GM23338 (cell line): ENCODE measurements around the gene TBL1XR1. TPM values are rescaled to one million over a fixed set of nuclear protein-coding genes. Genes with fewer than 3 reads are reported as not detected.

Experiments used
- ATAC-seq: fragments of 200-7000 bp; cut with Tn5 transposase; 3 replicates; pipeline ENCODE4 v1.9.1; 2020
- DNase-seq: peaks from one replicate; pipeline ENCODE4 v3.0.0-alpha.2; 2015; ENCODE audit warnings: low spot score
- H2AFZ ChIP-seq: fragments of 200-600 bp; sonication (generic); 2 replicates; pipeline ENCODE4 v1.8.0; 2016; ENCODE audit warnings: antibody characterized with exemption, mild to moderate bottlenecking, moderate library complexity
- H3F3A ChIP-seq: fragments of 200-600 bp; sonication (generic); replicated peaks from 2 replicates; pipeline ENCODE4 v1.8.0; 2017; ENCODE audit warnings: antibody characterized with exemption, mixed run types, low read depth
- H3K27ac ChIP-seq: fragments of 200-600 bp; sonication (generic); 2 replicates; pipeline ENCODE4 v1.6.1; 2016; ENCODE audit warnings: low read depth
- H3K27me3 ChIP-seq: fragments of 200-600 bp; sonication (generic); 2 replicates; pipeline ENCODE4 v1.8.0; 2016; ENCODE audit warnings: mild to moderate bottlenecking, mixed run types, moderate library complexity; ENCODE audit not compliant: insufficient read depth
- H3K36me3 ChIP-seq: fragments of 200-600 bp; sonication (generic); 2 replicates; pipeline ENCODE4 v1.8.0; 2016; ENCODE audit warnings: mild to moderate bottlenecking; ENCODE audit not compliant: insufficient read depth
- H3K4me1 ChIP-seq: fragments of 200-600 bp; sonication (generic); 2 replicates; pipeline ENCODE4 v1.8.0; 2016; ENCODE audit warnings: mild to moderate bottlenecking, moderate library complexity; ENCODE audit not compliant: insufficient read depth
- H3K4me2 ChIP-seq: fragments of 200-600 bp; sonication (generic); 2 replicates; pipeline ENCODE4 v1.7.1; 2017; ENCODE audit warnings: mixed run types
- H3K4me3 ChIP-seq: fragments of 200-600 bp; sonication (generic); 2 replicates; pipeline ENCODE4 v1.6.1; 2016; ENCODE audit warnings: mixed run types
- H3K79me2 ChIP-seq: fragments of 200-600 bp; sonication (generic); replicated peaks from 2 replicates; pipeline ENCODE4 v1.8.0; 2017; ENCODE audit warnings: mild to moderate bottlenecking; ENCODE audit not compliant: insufficient read depth
- H3K9me2 ChIP-seq: fragments of 200-600 bp; sonication (generic); 2 replicates; pipeline ENCODE4 v1.8.0; 2017; ENCODE audit not compliant: insufficient read depth
- H4K20me1 ChIP-seq: fragments of 200-600 bp; sonication (generic); replicated peaks from 2 replicates; pipeline ENCODE4 v1.8.0; 2017; ENCODE audit warnings: mild to moderate bottlenecking; ENCODE audit not compliant: insufficient read depth
- H3K27ac Mint-ChIP-seq: 2 replicates; pipeline ENCODE4 v1.8.0; 2020; ENCODE audit warnings: inconsistent platforms, mild to moderate bottlenecking, moderate library complexity, mixed read lengths
- H3K27me3 Mint-ChIP-seq: 3 replicates; pipeline ENCODE4 v1.8.0; 2022; ENCODE audit warnings: low read depth, mild to moderate bottlenecking, moderate library complexity, mixed read lengths, inconsistent platforms; ENCODE audit not compliant: insufficient read depth, poor library complexity
- H3K36me3 Mint-ChIP-seq: 3 replicates; pipeline ENCODE4 v1.8.0; 2021; ENCODE audit warnings: low read depth, mild to moderate bottlenecking, inconsistent platforms, moderate library complexity, mixed read lengths
- H3K4me1 Mint-ChIP-seq: 3 replicates; pipeline ENCODE4 v1.8.0; 2020; ENCODE audit warnings: mild to moderate bottlenecking, inconsistent platforms, mixed read lengths
- H3K4me3 Mint-ChIP-seq: 3 replicates; pipeline ENCODE4 v1.8.0; 2021; ENCODE audit warnings: moderate library complexity, mild to moderate bottlenecking, inconsistent platforms, mixed read lengths
- H3K9me3 Mint-ChIP-seq: 3 replicates; pipeline ENCODE4 v1.8.0; 2020; ENCODE audit warnings: moderate library complexity, mild to moderate bottlenecking, inconsistent platforms, mixed read lengths
- CTCF ChIP-seq, 2 experiments: fragments of 200-600 bp in 1 of 2; sonication (generic) in 1 of 2; conservative IDR thresholded peaks; 2 replicates each; pipeline versions ENCODE4 v1.5.1 to v1.6.1; 2016 to 2017; ENCODE audit warnings: antibody characterized with exemption in 2 of 2, low read depth in 2 of 2, mild to moderate bottlenecking in 2 of 2, moderate library complexity in 1 of 2
- EZH2phosphoT487 ChIP-seq: fragments of 200-600 bp; sonication (generic); IDR thresholded peaks from one replicate; pipeline ENCODE4 v1.8.1; 2018; ENCODE audit warnings: antibody characterized with exemption; ENCODE audit not compliant: unreplicated experiment
- NANOG ChIP-seq: IDR thresholded peaks from 2 replicates; pipeline ENCODE4 v1.6.1; 2016; ENCODE audit warnings: antibody characterized with exemption, borderline replicate concordance
- POLR2AphosphoS5 ChIP-seq: IDR thresholded peaks from 2 replicates; pipeline ENCODE4 v1.6.1; 2016; ENCODE audit warnings: antibody characterized with exemption, low read depth
- STAT1 ChIP-seq: IDR thresholded peaks from one replicate; pipeline ENCODE4 v1.6.1; 2016; ENCODE audit warnings: antibody characterized with exemption; ENCODE audit not compliant: unreplicated experiment
- polyA plus RNA-seq: library from polyadenylated mRNA; unstranded; fragments of >200 nt; fragmentation: Nextera tagmentation; extraction: Ambion mirVana; gene quantifications from 2 replicates; pipeline ENCODE4 v1.2.1, GENCODE V29; 2016
- total RNA-seq: library from RNA; depleted of rRNA; stranded (reverse); fragments of >200 nt; shearing (Covaris generic); gene quantifications from 2 replicates; pipeline ENCODE4 v1.2.3, GENCODE V29; 2014
- TF ChIP-seq, protein P1 (sequence below): fragments of 250-450 bp; sonication (Bioruptor Pico); IDR thresholded peaks from 2 replicates; pipeline ENCODE4 v1.5.0; 2020; ENCODE audit warnings: mild to moderate bottlenecking, moderate library complexity

TBL1XR1 gene
- total and polyA plus RNA-seq, 2 experiments from 2014 or later = 49.6 to 122 TPM

GRCh38 chr3:177213801-177214535 is 16.7 kb upstream of the TBL1XR1 start:
- no peak overlapping the region for H3K27ac Mint-ChIP-seq
- ATAC-seq (no peak), DNase-seq (no peak)
- H4K20me1 ChIP-seq = no peaks in the 10 kb centered on the region
- H3F3A ChIP-seq = no peaks in the 10 kb centered on the region
- no peak for TF ChIP-seq NANOG
- no peak for TF ChIP-seq EZH2phosphoT487
- TF ChIP-seq POLR2AphosphoS5 = no peak
- no peak for TF ChIP-seq CTCF (conservative IDR thresholded peaks at IDR 0.05; ENCODE audit: low read depth in 2 of 2)
- TF ChIP-seq, protein P1, sequence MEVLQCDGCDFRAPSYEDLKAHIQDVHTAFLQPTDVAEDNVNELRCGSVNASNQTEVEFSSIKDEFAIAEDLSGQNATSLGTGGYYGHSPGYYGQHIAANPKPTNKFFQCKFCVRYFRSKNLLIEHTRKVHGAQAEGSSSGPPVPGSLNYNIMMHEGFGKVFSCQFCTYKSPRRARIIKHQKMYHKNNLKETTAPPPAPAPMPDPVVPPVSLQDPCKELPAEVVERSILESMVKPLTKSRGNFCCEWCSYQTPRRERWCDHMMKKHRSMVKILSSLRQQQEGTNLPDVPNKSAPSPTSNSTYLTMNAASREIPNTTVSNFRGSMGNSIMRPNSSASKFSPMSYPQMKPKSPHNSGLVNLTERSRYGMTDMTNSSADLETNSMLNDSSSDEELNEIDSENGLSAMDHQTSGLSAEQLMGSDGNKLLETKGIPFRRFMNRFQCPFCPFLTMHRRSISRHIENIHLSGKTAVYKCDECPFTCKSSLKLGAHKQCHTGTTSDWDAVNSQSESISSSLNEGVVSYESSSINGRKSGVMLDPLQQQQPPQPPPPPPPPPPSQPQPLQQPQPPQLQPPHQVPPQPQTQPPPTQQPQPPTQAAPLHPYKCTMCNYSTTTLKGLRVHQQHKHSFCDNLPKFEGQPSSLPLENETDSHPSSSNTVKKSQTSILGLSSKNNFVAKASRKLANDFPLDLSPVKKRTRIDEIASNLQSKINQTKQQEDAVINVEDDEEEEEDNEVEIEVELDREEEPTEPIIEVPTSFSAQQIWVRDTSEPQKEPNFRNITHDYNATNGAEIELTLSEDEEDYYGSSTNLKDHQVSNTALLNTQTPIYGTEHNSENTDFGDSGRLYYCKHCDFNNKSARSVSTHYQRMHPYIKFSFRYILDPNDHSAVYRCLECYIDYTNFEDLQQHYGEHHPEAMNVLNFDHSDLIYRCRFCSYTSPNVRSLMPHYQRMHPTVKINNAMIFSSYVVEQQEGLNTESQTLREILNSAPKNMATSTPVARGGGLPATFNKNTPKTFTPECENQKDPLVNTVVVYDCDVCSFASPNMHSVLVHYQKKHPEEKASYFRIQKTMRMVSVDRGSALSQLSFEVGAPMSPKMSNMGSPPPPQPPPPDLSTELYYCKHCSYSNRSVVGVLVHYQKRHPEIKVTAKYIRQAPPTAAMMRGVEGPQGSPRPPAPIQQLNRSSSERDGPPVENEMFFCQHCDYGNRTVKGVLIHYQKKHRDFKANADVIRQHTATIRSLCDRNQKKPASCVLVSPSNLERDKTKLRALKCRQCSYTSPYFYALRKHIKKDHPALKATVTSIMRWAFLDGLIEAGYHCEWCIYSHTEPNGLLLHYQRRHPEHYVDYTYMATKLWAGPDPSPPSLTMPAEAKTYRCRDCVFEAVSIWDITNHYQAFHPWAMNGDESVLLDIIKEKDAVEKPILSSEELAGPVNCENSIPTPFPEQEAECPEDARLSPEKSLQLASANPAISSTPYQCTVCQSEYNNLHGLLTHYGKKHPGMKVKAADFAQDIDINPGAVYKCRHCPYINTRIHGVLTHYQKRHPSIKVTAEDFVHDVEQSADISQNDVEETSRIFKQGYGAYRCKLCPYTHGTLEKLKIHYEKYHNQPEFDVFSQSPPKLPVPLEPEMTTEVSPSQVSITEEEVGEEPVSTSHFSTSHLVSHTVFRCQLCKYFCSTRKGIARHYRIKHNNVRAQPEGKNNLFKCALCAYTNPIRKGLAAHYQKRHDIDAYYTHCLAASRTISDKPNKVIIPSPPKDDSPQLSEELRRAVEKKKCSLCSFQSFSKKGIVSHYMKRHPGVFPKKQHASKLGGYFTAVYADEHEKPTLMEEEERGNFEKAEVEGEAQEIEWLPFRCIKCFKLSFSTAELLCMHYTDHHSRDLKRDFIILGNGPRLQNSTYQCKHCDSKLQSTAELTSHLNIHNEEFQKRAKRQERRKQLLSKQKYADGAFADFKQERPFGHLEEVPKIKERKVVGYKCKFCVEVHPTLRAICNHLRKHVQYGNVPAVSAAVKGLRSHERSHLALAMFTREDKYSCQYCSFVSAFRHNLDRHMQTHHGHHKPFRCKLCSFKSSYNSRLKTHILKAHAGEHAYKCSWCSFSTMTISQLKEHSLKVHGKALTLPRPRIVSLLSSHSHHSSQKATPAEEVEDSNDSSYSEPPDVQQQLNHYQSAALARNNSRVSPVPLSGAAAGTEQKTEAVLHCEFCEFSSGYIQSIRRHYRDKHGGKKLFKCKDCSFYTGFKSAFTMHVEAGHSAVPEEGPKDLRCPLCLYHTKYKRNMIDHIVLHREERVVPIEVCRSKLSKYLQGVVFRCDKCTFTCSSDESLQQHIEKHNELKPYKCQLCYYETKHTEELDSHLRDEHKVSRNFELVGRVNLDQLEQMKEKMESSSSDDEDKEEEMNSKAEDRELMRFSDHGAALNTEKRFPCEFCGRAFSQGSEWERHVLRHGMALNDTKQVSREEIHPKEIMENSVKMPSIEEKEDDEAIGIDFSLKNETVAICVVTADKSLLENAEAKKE (CRISPR knock-in tag) = no peak
- no peak for TF ChIP-seq STAT1
- peak overlapping the region; percentile 66 for H2AFZ ChIP-seq
- H3K27me3 Mint-ChIP-seq = peaks cover 2% of the 10 kb centered on the region
- H3K27ac ChIP-seq = no peak overlapping the region
- no peaks in the 10 kb centered on the region for H3K36me3 Mint-ChIP-seq
- H3K9me3 Mint-ChIP-seq = no peaks in the 10 kb centered on the region
- no peaks in the 10 kb centered on the region for H3K79me2 ChIP-seq
- peaks cover 4% of the 10 kb centered on the region; the same call in 1 of the 2 replicates for H3K4me1 ChIP-seq
- H3K36me3 ChIP-seq = no peaks in the 10 kb centered on the region
- no peaks in the 10 kb centered on the region for H3K27me3 ChIP-seq
- H3K4me1 Mint-ChIP-seq = peaks cover 7% of the 10 kb centered on the region
- H3K9me2 ChIP-seq = no peaks in the 10 kb centered on the region
- H3K4me2 ChIP-seq = no peak overlapping the region
- no peak overlapping the region for H3K4me3 Mint-ChIP-seq
- no peak overlapping the region for H3K4me3 ChIP-seq
